Stimulated activated CD8-positive, alpha-beta memory T cell treated with anti-CD3 and anti-CD28 coated beads, Interleukin-15, amount 100 ng/mL, for 24 hours (primary cell): ENCODE data around the gene HOXC11.

Source experiments
- DNase-seq: peaks from one replicate; pipeline ENCODE4 v3.0.0-alpha.2; 2020; ENCODE audit warnings: low read depth

The HOXC11 gene

DNA sequence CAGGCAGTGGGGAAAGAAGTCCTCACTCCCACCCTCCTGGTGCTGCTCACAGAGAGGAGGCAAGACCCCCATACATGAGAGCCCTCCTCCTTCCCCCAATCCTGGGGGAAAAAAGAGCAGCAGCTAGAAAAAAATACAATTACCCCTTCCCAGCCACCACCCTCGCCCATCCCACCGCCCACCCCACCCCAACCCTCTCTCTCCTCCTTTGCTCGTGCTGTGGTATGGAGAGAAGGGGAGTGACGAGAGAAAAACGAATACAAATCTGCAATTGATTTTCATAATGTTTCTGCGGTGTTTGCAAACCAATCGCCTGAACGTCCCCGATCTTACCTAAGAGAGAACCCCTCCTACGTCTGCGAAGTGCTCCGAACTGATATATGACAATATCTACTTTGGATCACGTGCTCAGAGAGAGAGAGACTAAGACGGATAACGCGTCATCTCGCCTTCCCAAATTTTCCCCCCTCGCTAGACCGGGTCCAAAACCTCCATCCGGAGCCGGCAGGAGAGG lies at the start of gene HOXC11:
Gene HOXC11, plus strand, starts transcription at position 405 of the 514 bp plus-strand sequence. CDS start 116 bp downstream, outside the sequence.
- no peak for DNase-seq

DNA sequence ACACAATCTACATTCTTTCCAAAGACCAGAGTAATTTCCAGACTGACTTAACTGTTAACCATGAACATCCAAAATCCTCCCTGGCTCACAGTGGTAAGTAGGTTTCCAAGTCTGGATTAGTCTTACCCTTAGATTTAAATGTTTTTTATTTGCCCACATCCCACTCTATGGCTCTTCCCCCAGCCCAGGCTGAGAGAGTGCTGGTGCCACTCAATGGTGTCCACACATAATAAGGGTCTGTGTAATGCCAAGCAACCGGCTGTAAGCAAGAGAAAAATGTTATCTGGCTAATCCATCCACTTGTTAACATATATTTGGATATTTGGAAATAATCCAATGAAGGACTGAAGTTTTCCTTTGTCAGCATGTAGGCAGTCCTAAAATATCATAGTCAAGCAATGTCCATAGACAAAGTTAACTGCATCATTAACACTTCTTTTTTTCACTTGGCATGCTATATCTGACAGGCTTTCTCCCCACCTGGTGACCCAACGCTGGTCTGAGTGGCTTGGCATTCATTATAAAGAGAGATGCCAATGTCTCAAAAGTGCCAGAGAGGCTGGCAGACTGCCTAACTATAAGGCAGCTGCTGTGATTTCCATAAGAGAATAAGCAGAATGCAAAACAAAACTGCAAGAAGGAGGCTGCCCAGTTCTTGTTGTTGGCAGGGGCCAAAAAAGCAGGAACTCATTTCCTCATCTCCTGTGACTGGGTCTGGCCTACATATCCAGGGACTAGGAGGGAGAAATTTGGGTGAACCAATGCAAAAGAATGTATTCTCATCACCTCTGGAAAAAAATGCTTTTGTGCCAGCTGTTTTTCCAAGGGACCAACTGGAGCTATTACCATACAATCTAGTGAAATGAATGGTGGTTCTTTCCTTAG lies 48.2 kb upstream of the HOXC11 start:
- DNase-seq = no peak

DNA sequence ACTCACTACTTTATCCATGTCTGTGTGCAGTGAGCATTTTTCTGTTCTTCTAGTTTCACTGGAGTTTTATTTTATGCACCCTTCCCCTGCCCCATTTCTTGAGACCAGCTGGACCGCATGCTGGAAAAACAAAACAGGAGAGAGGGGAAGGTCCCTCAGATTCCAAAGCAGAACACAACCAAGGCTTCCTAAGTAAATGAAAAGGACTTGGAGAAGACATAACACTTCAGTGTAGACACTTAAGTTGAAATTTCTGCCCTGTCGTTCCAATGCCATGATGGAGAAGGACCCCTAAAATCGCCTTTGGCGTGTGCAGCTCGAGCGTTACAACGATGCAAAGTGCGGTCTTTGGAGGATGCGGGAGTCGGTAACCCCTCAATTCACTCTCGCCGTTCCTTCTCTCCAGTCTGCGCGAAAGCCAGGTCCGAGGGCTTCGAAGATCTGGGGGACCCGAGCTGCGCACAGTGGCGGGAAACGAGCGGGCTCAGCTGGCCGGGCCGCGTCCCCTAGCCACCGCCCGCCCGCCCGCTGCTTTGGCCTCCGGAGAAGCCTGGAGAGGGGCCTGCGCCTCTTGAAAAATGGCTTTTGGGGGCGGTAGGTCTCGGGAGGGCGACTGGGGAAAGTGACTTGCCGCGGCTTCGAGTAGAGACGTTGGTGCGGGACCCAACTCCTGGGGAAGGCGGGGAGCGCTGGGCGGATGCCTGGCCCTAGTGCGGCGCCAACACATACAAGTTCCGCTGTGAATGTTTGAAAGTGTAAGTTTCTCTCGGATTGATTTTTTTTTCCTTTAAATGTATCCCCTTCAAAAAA lies 45.5 kb upstream of the HOXC11 start:
- no peak for DNase-seq

DNA sequence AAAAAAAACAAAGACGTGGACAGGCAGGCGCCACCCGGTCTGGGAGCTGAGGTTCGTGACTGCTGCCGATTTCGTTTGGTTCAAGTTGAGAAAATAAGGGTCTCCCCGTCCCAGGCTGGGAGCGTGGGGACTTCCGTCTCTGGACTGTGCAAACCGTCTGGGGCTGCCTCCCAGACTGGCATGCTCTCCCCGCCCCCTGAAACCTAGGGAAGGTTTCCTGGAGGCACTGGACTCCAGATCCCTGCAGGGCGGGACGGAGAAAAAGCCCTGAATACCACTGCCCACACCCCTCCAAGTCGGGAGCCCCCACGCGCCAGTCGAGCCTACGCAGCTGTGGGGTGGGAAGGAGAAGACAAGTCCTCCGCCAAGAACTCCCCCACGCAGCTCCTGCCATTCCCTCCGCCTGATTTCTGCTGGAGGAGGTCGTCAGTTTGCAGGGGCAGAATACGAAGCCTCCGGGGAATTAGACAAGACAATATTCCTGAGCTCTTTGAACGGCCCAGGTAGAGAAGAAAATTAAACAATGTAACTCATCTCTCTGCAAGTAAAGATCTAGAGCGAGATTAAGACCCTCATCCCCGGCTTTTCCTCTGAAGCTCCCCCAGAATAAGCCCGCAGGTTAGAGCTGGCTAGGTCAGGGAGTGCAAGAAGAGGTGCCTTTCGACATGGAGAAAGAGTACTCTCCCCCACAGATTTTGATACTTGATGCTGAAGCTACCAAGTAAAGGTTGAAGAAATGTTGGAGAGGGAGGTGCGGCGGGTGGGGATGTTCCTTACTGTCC lies 44.7 kb upstream of the HOXC11 start:
- no peak for DNase-seq

DNA sequence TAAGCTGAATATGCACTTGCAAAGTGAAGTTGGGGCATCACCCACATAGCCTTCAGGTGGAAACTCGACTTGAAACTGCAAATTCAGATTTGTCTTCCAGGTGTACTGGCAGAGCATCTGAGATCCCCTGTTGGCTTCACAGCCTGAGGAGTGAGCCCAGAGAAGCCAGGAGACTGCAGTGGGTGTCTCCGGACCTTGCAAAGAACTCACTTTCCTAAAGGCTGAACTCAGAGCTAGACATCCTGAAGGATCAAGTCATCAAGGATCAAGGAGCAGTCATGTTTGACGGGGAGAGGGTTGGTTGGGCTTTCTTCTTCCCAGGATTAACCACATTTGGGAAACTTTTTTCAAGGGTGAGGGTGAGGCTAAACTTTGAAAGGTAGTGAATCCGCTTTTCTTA lies 43.4 kb upstream of the HOXC11 start:
- DNase-seq = no peak

DNA sequence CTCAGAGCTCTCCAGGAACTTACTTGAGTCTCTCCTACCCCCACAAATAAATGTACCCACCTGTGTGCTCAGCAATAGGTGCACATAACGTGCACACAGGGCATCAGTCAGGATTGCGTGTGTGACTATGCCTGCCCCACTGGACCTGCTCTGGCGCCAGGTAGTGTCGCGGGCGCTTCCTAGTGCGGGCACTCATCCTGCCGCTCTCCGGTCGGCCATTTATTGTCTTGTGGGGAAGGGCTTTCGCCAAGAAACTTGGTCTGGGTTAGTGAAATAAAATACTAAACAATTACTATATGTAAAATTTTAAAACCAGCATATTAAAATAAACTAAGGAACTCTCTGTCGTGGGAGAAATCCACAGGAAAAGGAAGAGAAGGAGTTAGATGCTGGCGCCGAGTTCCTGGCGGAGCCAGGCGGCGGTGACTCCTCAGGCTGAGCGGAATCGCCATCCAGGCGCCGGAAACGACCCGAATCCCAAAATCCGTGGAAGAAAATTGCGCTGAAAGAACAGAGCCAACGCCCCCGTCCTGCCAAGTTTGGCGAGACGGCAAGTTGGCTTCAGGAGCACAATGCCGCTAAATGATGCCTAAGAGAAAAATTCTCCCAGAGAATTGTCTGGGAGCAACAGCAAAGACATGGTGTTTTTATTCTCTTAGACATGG lies 42.2 kb upstream of the HOXC11 start:
- no peak for DNase-seq

DNA sequence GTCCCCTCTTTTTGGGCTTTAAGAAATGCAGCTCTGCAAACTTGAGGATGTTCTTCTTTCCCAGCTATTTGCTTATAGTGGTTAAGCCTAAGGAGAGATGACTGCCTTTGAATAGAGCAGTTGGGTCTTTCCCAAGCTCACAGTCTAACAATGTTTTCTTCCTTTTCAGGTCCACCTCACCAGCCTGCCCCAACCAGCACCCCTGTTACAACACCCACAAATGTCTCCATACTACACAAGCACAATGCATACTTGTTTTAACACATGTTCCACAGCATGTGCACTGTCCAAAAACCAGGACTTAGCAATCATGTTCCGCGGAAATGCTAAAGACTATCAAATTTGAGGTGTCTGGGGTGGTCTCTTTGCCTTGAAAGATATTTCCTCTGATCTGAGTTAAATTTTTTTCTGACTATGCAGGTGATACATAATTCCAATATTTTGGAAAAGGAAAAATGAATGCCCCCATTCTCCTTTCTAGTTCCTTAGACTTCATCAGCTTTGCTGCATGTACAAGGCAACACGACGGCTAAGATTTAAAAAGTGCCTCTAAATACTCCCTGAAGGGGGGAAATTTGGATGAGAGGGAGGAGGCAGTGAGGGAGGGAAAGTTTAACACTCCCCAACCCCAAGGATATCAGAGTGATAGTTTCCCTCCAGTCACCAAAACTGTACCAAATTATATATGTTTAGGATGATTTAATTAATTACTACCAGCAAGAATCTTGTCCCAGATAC lies 40.9 kb upstream of the HOXC11 start:
- DNase-seq = no peak

DNA sequence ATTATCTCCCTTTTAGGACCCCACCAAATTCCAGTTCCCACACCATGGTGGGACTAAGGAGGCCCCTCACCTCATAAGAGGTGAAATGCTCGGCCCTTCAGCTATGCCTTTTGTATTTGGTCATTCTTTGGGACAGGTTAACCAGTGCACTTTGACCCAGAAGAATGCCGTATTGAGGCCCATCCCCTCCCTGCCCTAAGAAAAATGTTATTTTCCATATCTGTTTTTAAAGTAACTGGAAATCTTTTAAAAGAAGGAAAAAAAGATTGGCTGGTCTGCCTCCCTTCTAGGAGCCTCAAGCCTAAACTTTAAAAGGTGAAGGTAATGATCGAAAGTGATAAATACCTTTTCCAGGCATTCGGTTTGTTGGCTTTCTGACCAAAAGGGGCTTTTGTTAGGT lies 40.0 kb upstream of the HOXC11 start:
- no peak for DNase-seq

DNA sequence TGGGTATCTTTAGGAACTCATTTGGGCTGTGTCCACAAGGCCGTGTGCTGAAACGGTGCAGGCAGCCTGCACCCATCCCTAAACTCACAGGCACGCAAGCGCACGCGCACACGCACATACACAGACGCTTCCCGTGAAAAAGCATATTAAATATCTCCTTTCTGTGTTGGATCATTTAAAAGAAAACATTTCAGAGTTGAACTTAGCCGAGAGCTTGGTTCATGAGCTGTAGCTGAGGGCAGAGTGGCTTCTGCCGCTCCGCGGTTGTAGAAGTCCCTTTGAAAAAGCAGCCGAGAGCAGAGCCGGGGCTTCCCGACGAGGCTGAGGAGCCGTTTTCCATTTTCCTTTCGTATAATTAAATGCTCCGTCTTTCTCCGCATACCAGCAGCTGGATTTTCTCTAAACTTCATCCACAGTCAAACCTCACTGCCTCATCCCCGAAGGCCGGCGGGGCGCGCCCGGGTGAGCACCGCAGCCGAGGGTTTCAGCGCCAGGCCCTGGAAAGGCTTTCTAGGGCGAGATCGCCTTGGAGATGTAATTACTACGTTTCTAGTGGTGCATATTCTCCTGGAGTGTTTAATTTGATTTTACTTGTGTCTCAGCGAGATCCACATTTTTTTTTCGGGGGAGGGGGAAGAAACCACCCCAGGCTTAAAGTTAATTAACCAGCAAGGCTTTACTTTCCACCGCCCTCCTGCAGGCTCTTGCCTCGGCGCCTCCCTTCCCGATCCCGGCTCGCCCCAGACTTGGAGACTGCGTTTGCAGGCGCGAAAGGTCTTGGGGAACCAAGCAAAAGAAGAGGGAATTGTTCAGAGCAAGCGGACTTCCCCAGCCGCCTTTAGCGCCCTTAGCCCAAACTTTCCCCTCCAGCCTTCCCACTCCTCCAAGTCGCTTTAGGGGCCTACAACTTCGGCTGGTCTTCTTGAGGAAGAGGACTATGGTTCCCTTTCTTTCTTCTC lies 37.3 kb upstream of the HOXC11 start:
- DNase-seq = no peak

DNA sequence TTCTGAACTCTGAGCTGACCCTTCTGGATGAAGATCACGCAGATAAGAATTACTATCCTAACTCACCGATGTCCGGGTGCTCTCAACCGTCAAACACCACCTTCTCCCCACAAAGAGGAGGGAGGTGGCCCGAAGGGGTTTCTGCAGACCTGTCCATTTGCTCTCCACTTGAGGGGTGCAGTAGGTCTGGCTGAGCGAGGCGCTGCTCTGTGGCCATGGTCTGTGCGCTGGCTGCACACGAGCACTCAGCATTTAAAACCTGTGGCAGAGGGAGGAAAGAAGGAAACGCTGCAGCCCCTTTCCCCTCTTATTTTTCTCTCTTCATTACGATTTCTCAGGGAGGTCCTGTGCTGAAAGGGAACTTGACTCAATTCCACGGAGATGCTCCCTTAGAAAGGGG lies 35.8 kb upstream of the HOXC11 start:
- DNase-seq = no peak

DNA sequence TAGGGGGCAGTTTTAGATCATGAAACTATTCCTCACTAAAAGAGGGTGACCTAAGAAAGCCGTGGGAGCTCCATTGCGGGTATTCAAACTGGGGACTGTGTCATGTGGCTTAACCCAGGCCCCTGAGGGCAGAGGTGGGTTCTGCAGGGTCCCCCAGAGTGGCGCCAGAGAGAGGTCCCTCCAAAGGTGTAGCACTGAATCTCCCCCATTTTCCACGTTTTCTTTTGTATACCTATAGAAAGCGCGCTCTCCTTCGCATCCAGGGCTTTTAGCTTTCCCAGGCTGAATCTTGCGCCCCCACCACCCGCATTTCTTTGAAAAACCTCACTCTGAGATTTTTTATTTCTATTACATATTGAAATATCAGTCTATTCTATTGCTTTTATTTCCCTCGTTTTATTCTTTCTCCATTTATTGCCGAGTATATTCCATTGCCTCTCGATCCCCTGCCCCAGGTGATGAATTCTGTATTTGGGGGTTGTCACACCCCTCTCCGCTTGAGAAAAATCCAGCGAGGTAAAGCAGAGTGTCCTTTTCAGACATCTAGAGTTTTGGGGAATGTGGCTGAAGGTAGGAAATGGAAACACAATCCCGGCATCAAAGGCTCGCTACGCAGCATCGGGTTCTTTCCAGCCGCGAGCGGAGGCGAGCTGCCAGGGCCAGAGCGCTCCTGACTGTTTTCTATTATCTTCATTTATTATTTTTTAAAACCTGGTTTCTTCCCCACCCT lies 35.2 kb upstream of the HOXC11 start:
- no peak for DNase-seq

DNA sequence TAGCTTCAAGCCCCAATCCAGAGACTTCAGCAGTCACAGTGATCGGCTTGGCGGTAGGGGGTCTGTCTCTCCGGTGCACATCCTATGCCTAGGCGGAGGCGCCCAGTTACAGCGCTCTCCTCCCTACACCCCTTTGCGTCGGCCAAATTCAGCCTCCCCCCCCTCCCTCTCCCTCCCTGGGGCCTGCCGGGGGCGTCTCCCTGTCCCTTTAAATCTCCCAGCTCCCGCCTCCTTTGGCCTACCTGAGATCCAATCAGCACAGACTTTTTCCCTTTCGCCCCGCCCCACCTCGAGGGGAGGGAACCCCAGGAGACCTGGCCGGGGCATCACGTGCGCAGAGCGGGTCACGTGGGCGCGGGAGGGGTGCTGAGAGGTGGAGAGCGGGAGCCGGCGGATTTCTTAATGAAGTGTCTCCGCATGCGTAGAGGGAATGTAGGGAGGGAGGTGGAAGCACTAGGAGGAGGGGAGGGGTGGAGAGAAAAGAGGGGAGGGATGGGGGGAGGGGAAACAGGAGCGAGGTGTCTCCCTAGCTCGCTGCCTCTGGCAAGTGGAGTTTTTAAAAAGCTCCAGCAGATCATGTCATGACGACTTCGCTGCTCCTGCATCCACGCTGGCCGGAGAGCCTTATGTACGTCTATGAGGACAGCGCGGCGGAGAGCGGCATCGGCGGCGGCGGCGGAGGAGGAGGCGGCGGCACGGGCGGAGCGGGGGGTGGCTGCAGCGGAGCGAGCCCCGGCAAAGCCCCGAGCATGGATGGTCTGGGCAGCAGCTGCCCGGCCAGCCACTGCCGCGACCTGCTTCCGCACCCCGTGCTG lies 34.4 kb upstream of the HOXC11 start, which contains the start of gene HOXC13:
Gene HOXC13, plus strand, starts transcription at position 506 of the 815 bp plus-strand sequence. Its CDS starts 76 bp downstream, at position 582.
- DNase-seq = no peak

DNA sequence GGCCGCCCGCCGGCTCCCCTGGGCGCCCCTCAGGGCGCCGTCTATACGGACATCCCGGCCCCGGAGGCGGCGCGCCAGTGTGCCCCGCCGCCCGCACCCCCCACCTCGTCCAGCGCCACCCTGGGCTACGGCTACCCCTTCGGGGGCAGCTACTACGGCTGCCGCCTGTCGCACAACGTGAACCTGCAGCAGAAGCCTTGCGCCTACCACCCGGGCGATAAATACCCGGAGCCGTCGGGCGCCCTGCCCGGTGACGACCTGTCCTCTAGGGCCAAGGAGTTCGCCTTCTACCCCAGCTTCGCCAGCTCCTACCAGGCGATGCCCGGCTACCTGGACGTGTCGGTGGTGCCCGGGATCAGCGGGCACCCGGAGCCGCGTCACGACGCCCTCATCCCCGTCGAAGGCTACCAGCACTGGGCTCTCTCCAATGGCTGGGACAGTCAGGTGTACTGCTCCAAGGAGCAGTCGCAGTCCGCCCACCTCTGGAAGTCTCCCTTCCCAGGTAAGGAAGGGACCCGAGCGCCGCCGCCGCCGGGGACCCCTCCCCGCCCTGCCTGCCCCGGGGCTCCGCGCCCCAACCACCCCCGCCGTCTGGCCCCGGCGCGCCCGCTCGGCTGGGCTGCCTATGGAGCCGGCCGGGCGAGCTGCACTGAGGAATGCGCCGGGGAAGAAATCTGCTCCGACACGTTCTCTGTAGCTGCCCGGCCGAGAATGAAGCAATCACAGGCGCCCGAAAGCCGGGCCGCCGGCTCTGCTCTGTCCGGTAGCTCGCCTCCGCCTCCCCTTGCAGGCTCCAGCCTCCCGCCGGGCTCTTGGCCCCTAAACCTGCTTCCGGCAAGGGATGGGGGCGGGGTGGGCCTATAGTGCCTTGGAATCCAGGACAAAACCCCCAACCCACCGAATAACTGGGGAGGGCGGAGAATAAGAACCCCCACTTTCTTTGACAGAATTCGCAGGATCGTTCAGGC lies 33.5 kb upstream of the HOXC11 start:
- DNase-seq = no peak

DNA sequence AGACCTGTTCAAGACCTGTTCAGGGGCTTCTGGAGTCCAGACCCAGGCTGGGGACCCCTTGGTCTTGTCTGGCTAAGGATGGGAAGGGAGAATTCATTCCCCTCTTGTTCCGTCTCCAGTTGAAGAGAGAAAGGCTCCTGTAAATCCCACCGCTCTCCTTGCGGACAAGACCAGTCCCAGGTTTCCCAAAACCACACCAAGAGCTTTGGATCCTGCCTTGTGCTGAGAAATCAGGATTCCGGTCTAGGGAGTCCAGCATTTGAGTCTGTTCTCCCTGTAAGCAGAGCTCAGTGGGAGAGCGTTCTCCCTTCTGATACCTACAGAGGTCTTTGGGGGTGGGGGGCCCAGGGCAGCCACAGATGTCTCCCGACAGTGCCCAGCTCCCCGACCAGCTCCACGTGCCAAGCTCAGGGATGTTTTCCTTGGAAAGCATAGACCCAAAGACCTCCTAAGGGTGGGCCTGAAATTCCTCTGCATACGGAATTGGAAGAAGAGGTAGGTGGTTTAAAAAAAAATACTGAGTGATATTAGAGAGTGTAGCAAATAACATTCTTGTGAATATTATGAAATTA lies 32.4 kb upstream of the HOXC11 start:
- no peak for DNase-seq

DNA sequence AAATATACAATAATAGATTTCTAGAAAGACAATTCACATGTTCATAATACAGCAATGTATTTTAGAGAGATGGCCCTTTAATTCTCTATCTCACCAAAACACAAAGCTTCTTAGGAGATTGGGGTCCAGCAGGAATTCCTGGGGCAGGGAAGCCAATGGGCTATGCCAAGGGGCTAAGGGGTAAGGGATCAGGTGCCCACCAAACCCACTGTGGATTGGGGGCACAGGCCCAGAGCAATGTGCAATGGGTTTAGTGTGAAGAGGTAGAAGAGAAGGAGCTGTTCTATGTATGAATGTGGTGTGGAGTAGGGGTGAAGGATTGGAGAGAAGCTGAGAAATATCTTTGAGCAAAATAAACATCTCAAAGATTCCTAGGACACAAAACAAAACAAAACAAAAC lies 31.7 kb upstream of the HOXC11 start:
- DNase-seq = no peak

DNA sequence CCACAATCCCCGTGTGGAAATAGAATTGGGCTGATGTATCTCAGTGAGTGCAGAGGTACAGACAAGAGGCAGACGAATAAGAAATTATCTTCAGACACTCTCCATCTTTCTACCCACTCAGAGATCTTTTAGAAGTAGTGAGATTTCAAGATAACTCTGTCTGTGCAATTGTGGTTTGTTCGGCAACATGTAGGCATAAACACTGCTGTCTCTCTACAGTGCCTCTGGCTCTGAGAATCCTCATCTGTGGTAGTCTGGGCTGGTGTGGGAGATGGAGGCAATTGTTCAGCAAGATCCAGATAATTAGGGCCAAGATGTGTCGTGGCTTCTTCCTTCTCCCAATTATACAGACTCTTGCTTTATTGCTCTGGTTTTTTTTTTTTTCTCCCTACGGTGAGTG lies 31.2 kb upstream of the HOXC11 start:
- no peak for DNase-seq
